MM.1S (cell line): ENCODE data around the gene UNK.
"Not testable (repeated sequence)": the region's sequence is repeated elsewhere in the genome, so short reads cannot be mapped to it uniquely, and the experiment has no call there.

Experiments used
- CTCF ChIP-seq: fragments of 300-600 bp; sonication (generic); IDR thresholded peaks from 2 replicates; pipeline ENCODE4 v1.5.1; 2016; ENCODE audit warnings: antibody characterized with exemption, low read length, mixed read lengths
- EZH2 ChIP-seq: fragments of 300-600 bp; sonication (generic); optimal IDR thresholded peaks from 2 replicates; pipeline ENCODE3; 2017; ENCODE audit warnings: low read depth, mild to moderate bottlenecking, antibody characterized with exemption, low read length, mixed read lengths
- EZH2phosphoT487 ChIP-seq: fragments of 300-600 bp; sonication (generic); IDR thresholded peaks from 2 replicates; pipeline ENCODE4 v1.6.1; 2018; ENCODE audit warnings: antibody characterized with exemption, low read length

GRCh38 chr17:75870228-75870627, 85.6 kb downstream of the UNK start:
- TF ChIP-seq CTCF, EZH2, EZH2phosphoT487: not testable (repeated sequence)
